GM23248 (cell line): ENCODE results near the gene SEC31A.

ENCODE experiments used
- EZH2 ChIP-seq: fragments of 200-600 bp; sonication (generic); IDR thresholded peaks from 2 replicates; pipeline ENCODE4 v1.6.1; 2018; ENCODE audit warnings: antibody characterized with exemption, mild to moderate bottlenecking; ENCODE audit not compliant: insufficient read depth, poor library complexity, severe bottlenecking
- EZH2phosphoT487 ChIP-seq: fragments of 200-600 bp; sonication (generic); IDR thresholded peaks from 2 replicates; pipeline ENCODE4 v1.6.1; 2018; ENCODE audit warnings: antibody characterized with exemption, moderate library complexity, mild to moderate bottlenecking, low read depth; ENCODE audit not compliant: insufficient read depth

DNA sequence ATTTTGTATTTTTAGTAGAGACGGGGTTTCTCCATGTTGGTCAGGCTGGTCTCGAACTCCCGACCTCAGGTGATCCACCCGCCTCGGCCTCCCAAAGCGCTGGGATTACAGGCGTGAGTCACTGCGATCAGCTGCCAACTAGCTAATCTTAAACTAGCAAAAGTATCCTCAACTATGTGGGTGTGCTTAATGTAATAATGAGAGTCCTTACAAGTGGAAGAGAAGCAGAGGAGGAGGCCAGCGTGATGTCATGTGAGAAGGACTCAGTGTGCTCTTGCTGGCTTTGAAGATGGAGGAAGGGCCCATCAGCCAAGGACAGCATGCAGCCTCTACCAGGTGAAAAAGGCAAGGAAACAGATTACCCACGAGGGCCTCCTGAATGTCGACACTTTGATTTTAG is 111.9 kb downstream of the SEC31A start:
- TF ChIP-seq EZH2phosphoT487, result no peak
- no peak for TF ChIP-seq EZH2
